GM18868 (cell line): ENCODE measurements around the gene CALHM5.

ENCODE experiments used
- ATAC-seq: cut with Tn5 transposase; IDR thresholded peaks from one replicate; pipeline ENCODE4 v1.9.1; 2021; ENCODE audit warnings: mild to moderate bottlenecking, moderate library complexity; ENCODE audit not compliant: unreplicated experiment

The CALHM5 gene

GRCh38 chr6:116545651-116546050 lies 34.2 kb downstream of the CALHM5 start, which contains the start of gene TRAPPC3L:
TRAPPC3L (minus strand) TSS chr6:116545684; CDS start chr6:116545514, 170 bp downstream.
- no peak for ATAC-seq

- ATAC-seq, result no peak
Observed at GRCh38 chr6:116547358-116547757, 35.9 kb downstream of the CALHM5 start.

GRCh38 chr6:116550796-116551195 lies 39.4 kb downstream of the CALHM5 start:
- ATAC-seq, result no peak

- no peak for ATAC-seq
Observed at GRCh38 chr6:116553451-116553850, 42.0 kb downstream of the CALHM5 start, which contains the start of gene CALHM4. CALHM4 (plus strand) TSS chr6:116553751; CDS start chr6:116553794, 43 bp downstream.

- no peak for ATAC-seq
Observed at GRCh38 chr6:116556065-116556464, 44.6 kb downstream of the CALHM5 start.

GRCh38 chr6:116556814-116557415 lies 45.5 kb downstream of the CALHM5 start:
- no peak for ATAC-seq

DNA sequence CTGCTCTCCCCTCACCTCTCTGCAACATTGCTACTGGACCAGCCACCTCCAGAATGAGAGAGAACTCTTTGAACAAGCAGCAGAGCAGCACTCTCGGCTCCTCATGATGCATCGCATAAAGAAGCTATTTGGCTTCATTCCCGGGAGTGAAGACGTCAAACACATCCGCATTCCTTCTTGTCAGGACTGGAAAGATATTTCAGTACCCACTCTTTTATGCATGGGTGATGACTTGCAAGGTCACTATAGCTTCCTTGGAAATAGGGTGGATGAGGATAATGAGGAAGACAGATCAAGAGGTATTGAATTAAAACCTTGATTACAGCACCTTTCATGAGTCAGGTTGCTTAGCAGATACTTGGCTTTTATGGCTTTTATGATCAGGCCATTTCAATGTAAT lies 46.5 kb downstream of the CALHM5 start:
- no peak for ATAC-seq

DNA sequence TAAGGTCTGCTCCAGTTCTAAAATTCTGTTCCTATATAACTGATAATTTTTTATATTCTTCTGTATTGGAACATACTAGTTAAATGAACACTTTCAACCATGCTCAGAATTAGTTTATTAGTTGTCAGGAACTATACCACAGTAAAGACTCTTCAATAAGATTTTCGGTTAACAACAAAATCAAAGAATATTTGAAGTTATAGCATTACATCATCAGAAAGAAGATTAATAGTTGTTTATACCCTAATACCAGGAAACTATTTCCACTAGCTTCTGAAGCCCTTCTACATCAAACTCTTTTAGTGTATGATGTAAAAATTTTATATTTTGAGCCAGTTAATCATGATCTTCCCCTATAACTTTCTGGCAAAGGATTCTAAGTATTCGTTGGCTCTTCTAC lies 48.7 kb downstream of the CALHM5 start:
- no peak for ATAC-seq

GRCh38 chr6:116561377-116562018 lies 50.1 kb downstream of the CALHM5 start:
- peak; percentile 71 for ATAC-seq

DNA sequence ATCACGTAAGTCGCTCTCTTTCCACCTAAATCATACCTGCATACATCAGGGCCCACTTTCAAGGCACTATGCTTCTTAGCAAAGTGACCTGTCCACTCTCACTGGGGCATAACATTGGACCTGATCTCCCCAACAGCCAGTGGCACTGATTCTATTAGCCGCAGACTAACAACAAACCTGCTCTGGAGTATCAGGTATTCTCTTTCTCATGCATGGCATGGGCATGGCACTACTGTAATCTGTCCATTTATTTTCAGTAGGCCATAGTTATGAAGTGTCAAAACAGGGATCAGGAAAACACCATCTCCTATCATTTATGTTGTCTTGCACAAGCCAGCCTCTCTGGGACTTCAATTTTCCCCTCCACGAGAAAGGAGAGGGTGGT lies 50.6 kb downstream of the CALHM5 start:
- ATAC-seq, result no peak

DNA sequence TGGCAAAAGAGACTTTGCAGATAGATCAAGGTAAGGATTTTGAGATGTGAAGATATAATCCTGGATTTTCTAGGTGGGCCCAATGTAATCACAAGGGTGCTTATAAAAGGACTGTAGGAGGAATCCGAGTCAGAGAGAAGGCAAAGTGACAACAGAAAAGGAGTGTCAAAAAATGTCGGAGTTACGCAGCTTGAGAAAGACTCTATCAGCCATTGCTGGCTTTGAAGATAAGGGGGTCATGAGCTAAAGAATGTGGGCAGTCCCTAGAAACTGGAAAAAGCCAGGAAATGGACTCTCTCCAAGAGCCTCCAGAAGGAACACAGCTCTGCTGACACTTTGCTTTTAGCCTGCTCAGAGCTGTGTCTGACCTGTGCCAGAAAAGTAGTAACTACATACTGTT lies 51.2 kb downstream of the CALHM5 start:
- ATAC-seq, result no peak

GRCh38 chr6:116563830-116564229 lies 52.4 kb downstream of the CALHM5 start:
- no peak for ATAC-seq

DNA sequence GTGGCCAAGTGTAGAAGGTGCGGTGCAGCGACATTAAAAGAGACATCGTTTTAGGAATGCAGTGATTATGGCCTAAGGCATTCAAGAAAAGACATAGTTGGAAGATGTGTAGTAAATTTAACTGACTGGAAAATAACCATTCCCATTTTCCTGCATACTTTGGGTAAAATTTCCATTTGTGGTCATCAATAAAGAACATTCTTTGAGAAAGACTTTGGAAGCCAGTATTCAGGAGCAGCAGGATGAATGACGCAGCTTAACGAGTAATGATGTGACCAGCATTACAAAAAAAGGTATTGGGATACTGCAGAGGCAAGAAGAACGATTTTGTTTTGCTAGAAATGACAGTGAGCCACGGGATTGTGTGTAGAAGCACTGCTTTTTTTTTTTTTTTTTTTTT lies 52.9 kb downstream of the CALHM5 start:
- ATAC-seq, result no peak

GRCh38 chr6:116564921-116565872 lies 53.8 kb downstream of the CALHM5 start:
- ATAC-seq, result peak; percentile 55

DNA sequence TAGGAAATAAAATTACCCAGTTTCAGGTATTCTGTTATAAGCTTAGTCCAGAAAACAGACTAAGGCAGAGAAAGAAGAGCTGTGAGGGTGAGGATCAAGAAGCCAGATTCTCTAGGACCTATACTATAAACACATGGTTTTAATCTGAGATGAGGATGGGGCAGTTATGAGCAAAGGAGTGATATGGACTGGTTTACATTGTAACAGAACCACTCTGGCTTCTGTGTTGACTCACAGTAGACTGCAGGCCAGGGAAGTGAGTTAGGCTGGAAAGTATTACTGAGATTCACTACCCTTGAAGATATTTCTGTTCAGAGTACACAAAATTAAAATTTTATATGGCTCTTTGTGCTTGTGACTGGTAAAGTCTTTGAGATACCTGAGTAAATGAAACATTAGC lies 56.7 kb downstream of the CALHM5 start:
- no peak for ATAC-seq

DNA sequence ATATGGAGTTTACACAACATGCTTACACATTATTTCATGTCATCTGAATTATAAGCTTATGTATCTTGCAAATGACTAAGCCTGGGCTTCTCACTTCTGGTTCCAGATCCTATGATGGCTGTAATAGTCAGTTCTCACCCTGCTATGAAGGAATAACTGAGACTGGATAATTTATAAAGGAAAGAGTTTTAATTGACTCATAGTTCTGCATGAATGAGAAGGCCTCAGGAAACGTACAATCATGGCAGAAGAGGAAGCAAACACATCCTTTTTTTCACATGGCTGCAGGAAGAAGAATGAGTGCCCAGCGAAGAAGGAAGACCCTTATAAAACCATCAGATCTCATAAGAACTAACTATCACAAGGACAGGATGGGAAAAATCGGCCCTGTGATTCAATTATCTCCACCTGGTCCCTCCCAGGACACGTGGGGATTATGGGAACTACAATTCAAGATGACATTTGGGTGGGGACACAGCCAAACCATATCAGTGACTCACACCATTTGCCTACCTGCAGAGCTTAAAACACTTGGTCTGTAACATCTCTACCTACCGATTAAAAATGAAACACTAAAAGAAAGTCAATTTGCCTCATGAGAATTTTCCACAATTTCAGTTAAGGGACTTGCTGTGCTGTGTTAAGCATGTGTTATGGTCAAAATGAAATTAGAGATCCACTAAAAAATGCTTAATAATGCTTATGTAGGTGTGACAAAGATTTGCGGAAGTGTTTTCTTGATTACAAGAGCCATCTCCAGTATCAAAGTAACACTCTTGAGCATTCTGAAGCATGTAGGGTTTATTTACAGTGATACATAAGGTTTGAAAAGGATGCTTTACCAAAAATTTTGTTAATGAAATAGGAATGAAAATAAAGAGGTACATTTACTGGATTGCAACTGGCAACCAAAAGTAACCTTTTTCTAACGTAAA lies 57.6 kb downstream of the CALHM5 start:
- no peak for ATAC-seq

- peak; percentile 95 for ATAC-seq
Observed at GRCh38 chr6:116570856-116571682, 59.6 kb downstream of the CALHM5 start, which contains the start of gene RWDD1. RWDD1 (plus strand) TSS chr6:116571504; CDS start chr6:116571583, 79 bp downstream.

DNA sequence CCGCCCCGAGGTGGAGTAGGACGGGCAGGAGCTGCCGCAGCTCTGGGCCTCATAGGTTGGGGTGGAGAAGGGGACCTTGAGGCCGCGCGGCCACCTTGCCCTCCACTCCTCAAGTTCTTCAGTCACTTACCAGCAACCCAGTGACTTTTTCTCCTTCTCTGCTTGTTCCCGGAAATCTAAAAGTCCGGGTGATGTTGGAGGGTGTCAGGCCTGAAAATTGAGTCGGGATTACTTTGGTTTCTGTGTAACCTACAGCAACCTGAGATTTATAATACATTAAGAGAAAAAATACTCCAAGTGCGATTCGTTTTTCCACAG lies 60.2 kb downstream of the CALHM5 start:
- no peak for ATAC-seq

DNA sequence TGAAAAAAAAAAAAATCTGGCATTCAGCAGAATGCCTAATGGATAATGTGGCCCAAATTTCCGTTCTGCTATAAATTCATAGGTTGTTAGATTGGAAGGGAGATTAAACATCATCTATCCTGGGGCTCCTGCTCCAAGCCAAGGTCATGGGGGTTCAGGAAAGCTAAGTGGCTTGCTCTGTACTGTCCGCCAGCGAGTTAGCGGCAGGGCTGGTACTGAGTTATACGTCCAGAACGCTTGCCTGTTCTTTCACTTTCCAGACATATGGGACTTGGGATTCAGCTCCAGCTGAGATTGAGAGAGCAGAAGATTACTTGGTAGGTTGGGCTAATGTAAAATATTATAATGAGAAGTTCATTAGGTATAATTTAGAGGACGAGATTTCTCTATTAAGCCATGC lies 60.7 kb downstream of the CALHM5 start:
- ATAC-seq, result no peak
